GM21576 (cell line): ENCODE results near the gene PBX3.

Source experiments
- ATAC-seq: cut with Tn5 transposase; IDR thresholded peaks from one replicate; pipeline ENCODE4 v1.9.1; 2021; ENCODE audit warnings: mild to moderate bottlenecking, moderate library complexity; ENCODE audit not compliant: unreplicated experiment

The PBX3 gene

GRCh38 chr9:125968714-125969374, 221.7 kb downstream of the PBX3 start:
- no peak for ATAC-seq

- no peak for ATAC-seq
These were observed 222.3 kb downstream of the PBX3 start for GRCh38 chr9:125969462-125969861.

GRCh38 chr9:125969868-125970267, 222.7 kb downstream of the PBX3 start:
- ATAC-seq, result no peak

GRCh38 chr9:125970340-125970739, 223.2 kb downstream of the PBX3 start:
- ATAC-seq, result no peak

GRCh38 chr9:125971050-125971449, 223.9 kb downstream of the PBX3 start:
- ATAC-seq, result no peak

- no peak for ATAC-seq
These were observed 225.0 kb downstream of the PBX3 start for GRCh38 chr9:125972012-125972729.

- ATAC-seq, result no peak
These were observed 226.4 kb downstream of the PBX3 start for GRCh38 chr9:125973547-125973946.

GRCh38 chr9:125974705-125975104, 227.5 kb downstream of the PBX3 start:
- ATAC-seq, result no peak

- no peak for ATAC-seq
These were observed 230.1 kb downstream of the PBX3 start for GRCh38 chr9:125977223-125977622.

GRCh38 chr9:125979383-125979782, 232.2 kb downstream of the PBX3 start:
- no peak for ATAC-seq

- ATAC-seq, result no peak
These were observed 235.7 kb downstream of the PBX3 start for GRCh38 chr9:125982798-125983406.

GRCh38 chr9:125983681-125984080, 236.5 kb downstream of the PBX3 start:
- no peak for ATAC-seq

- no peak for ATAC-seq
These were observed 237.3 kb downstream of the PBX3 start for GRCh38 chr9:125984461-125984860.

- ATAC-seq, result no peak
These were observed 238.2 kb downstream of the PBX3 start for GRCh38 chr9:125985142-125985997.

- no peak for ATAC-seq
These were observed 239.0 kb downstream of the PBX3 start for GRCh38 chr9:125985998-125986655.

GRCh38 chr9:125986966-125987365, 239.8 kb downstream of the PBX3 start:
- no peak for ATAC-seq

GRCh38 chr9:125987420-125987819, 240.2 kb downstream of the PBX3 start:
- ATAC-seq, result no peak

- ATAC-seq, result no peak
These were observed 241.4 kb downstream of the PBX3 start for GRCh38 chr9:125988479-125989050.

GRCh38 chr9:125989090-125989501, 241.9 kb downstream of the PBX3 start:
- no peak for ATAC-seq

GRCh38 chr9:125989524-125990180, 242.5 kb downstream of the PBX3 start:
- no peak for ATAC-seq
